CD4-positive, alpha-beta T cell treated with Interferon gamma for 1 hour (primary cell): ENCODE measurements around the gene SP2.
"Not testable (repeated sequence)": the region's sequence is repeated elsewhere in the genome, so short reads cannot be mapped to it uniquely, and the experiment has no call there.

ENCODE experiments used
- DNase-seq: peaks from one replicate; pipeline ENCODE4 v3.0.0-alpha.2; 2020

SP2 gene

GRCh38 chr17:47925678-47925988 is 29.6 kb downstream of the SP2 start:
- no peak for DNase-seq

- no peak for DNase-seq
Observed at GRCh38 chr17:47927821-47928400, 31.9 kb downstream of the SP2 start.

- DNase-seq: no peak
Observed at GRCh38 chr17:47928415-47928814, 32.4 kb downstream of the SP2 start.

GRCh38 chr17:47929218-47930000 is 33.4 kb downstream of the SP2 start:
- no peak for DNase-seq

- no peak for DNase-seq
Observed at GRCh38 chr17:47931848-47932247, 35.8 kb downstream of the SP2 start.

GRCh38 chr17:47934856-47935255 is 38.8 kb downstream of the SP2 start:
- DNase-seq: no peak

DNA sequence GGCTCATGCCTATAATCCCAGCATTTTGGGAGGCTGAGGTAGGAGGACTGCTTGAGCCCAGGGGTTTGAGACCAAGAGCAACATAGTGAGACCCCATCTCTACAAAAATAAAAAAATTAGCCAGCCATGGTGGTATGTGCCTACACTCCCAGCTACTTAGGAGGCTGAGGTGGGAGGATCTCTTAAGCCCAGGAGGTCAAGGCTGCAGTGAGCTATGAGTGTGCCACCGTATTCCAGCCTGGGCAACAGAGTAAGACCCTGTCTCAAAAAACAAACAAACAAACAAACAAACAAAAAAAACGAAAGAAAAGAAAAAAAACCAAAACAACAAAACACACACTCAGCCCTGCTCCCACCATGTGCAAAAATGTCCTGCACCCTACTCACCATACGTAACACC is 39.4 kb downstream of the SP2 start:
- DNase-seq: not testable (repeated sequence)

DNA sequence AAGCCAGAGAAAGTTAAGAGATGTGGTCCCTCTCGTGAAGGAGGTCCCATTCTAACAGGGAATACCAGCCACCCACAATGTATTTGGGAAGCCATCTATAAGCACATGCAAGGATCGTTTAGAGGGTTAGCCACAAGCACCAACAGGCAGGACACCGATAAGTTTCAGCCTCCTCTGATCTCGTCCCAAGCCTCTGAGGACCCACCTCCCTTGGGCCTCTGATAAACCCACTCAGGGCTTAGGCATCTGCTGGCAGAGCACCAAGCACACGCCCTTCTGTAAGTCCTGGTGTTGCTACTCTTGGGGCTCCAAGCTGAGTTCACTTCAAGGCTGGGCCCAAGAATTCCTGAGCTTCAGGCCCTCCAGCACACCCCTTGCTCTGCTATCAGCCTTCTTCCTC is 39.9 kb downstream of the SP2 start:
- no peak for DNase-seq

GRCh38 chr17:47937941-47938340 is 41.9 kb downstream of the SP2 start:
- no peak for DNase-seq

DNA sequence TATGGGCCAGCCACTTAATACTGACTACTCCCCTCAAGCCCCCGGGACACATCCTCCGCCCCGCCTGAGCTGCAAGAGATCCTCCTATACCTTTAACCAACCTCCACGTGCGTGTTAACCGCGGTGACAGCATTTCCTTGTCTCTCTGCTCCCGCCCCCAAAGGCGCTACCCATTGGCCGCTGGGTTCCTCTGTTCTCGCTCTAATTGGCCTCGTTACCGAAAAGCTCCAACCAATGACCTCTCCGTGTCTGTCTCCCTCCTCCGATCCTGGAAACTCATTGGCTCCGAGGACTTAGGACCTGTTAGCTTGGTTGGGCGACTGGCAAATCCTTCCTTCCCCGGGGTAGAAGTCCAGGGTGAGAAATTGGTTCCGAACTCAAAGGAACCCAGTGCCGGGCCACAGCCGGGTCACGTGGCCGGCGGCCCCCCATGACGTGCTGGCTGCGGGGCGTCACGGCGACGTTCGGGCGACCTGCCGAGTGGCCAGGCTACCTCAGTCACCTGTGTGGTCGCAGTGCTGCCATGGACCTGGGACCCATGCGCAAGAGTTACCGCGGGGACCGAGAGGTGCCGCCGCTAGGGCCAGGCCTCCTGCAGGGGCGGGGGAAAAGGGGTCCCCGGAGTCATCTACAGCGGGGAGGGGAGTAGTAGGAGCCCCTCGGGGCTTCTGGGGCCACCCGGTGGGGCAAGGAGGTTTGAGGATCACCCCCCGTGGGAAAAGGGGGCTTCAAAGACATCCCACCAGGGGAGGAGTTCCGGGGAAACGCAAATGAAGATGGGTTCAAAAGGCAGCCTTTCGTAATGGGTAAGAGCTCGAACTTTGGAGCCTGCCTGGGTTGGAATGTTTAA is 45.4 kb downstream of the SP2 start, which contains the start of gene PNPO:
Gene PNPO, plus strand, starts transcription at position 326 of the 850 bp plus-strand sequence. Its CDS starts 105 bp downstream, at position 431.
- DNase-seq: peak; percentile 93

DNA sequence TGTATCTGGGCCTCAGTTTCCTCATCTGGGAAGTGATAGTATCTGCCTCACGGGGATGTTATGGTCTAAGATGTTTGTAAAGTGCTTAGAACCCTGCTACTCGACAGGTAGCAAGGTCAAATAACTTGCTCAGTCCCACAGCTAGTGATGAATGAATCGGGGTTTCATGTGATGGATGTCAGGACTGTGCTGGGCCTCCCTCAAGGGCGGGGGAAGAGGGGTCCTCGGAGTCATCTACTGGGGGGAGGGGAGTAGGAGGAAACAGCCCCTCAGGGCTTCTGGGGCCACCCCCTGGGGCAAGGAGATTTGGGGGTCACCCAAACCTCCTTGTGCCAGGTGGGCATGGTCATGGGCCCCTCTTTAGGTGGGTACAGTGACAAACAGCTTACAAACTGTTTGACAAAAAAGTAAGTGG is 46.1 kb downstream of the SP2 start:
- no peak for DNase-seq

DNA sequence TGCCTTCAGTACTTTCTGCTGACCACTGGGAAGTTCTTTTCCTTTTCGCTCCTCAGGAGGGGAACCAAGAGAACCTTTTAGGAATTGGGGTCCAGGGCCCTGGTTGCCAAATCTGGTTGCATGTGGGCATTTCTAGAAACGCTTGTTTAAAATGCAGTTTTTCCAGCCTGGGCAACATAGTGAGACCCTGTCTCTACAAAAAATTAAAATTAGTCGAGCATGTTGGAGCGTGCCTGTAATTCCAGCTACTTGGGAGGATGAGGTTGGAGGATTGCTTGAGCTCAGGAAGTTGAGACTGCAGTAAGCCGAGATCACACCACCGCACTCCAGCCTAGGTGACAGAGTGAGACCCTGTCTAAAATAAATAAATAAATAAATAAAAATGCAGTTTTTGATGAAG is 46.5 kb downstream of the SP2 start:
- no peak for DNase-seq

GRCh38 chr17:47945080-47945479 is 49.0 kb downstream of the SP2 start:
- no peak for DNase-seq

GRCh38 chr17:47945529-47946508 is 49.8 kb downstream of the SP2 start:
- no peak for DNase-seq

- no peak for DNase-seq
Observed at GRCh38 chr17:47946516-47946915, 50.5 kb downstream of the SP2 start.

DNA sequence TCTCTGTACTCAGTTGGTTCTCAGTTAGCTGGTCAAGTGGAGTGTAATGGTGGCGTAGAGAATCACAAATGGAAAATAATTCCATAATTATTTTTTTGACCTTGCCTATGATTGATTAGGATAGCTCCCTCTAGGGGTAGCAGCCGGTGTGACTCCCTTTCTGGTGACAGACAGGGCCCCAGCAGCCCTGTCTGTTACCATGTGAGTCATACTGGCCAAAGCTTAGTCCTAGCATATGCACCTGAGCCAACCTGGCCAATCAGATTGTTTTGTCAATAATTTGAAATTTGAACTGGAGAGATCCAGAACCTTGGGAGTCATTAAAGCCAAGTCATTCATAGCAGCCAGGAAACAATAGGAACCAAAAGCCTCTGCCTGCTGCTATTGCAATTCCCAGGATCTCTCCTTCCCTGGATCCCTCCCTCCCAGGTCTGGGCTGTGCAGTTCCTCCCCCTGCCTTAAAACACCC is 50.9 kb downstream of the SP2 start:
- DNase-seq: peak; percentile 68

DNA sequence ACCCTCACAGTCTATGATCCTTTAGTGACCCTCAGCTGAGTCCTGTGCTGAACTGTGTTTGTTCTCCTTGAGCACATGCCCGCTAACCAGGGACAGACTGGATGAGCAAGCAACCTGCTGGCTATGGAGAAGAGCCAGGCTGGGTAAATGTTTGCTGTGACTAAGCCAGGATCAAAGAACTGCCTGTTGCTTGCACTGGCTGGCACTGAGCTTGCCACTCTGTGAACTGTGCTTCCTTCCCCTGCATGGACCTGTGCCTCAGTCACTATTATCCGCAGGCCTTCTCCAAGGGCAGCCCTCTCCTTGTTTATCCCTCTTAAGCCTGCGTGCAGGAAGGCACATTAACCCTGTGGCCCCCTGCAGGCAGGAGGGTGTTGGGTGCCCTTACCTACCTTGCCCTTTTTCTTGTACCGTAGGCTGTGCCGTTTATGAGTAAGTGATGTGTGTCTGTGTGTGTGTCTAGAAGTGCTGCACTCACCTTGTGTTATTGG is 52.7 kb downstream of the SP2 start:
- no peak for DNase-seq

DNA sequence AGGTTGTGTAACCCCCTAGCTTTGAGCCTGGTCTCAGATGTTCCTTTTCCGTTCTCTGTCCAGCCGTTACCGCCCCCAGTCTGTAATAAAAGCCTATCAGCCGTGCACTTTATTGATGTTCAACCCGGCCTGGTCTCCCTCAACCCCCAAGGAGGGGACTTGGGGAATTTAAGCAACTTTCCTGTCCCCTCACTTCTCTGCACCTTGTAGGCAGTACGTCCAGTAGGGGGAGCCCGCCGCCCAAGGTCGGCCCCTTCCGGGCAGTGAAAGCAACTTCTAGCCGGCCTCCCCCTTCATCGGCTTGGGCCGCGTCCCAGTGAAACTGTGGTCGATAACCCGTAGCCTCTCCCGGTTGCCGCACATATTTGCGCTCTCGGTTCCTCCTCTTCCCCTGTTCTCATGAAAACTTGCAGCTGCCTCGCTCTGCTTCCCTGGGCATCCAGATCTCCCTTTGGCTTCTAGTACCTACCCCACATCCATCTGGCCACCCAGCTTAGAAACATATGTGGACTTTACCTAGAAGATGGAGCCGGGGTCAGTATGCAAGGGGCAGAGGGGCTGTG is 53.2 kb downstream of the SP2 start:
- DNase-seq: peak; percentile 66

GRCh38 chr17:47949946-47950345 is 53.9 kb downstream of the SP2 start:
- DNase-seq: no peak

DNA sequence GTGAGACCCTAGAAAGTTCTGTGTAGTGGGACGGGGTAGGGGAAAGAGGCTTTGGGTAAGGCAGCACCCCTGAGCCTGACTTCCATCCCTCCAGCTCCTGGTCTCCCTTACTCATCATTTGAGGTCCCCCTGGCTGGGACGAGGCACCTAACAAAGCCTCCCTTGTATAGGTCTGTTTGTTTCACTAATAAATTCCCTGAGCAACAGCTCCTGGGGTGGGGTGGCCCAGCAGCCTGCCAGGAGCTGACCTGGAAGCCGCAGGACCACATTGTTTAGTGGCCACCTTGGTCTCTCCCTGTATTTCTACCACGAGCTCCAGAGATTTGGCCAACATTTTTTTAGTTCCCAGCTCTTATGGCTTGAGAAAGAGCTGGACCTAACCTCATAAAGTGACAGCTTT is 54.4 kb downstream of the SP2 start:
- DNase-seq: no peak

- DNase-seq: no peak
Observed at GRCh38 chr17:47952171-47953021, 56.4 kb downstream of the SP2 start.
